AML-193 (cell line): ENCODE data around the gene TUBGCP6.

Experiments
- DNase-seq, 2 experiments: peaks; one replicate each; lab custom pipeline; 2025; lab: John Stamatoyannopoulos, UW

Gene TUBGCP6

DNA sequence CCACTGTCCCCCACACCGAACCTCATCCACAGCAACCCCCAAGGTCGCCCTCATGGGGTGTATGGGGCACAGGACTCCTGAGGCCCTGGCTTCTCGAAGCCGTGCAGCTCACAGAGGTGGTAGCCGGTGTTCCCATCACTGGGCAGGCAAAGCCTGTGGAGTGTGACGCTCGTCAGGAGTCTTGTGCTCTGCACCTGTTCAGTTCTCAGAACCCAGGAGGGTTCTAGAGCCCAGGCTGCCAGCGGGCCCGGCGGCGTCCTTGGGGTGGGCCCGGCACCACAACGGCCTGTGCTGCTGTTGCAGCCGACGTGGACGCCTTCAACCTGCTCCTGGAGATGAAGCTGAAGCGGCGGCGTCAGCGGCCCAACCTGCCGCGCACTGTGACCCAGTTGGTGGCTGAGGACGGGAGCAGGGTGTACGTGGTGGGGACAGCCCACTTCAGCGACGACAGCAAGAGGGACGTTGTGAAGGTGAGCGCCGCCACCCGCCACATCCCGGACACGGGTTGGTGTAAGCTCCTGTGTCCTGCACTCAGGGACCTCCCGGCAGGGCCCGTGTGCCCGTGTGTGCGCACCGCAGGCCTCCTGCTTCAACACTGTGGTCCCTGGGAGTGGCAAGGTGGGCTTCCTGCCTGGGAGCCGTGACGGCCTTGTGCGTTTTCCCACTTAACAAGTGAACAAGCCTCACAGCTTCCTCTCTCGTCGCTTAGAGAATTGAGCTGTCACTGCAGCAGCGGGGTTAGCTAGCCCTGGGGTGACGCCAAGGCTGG lies 50.6 kb downstream of the TUBGCP6 start:
- DNase-seq, result no peak

DNA sequence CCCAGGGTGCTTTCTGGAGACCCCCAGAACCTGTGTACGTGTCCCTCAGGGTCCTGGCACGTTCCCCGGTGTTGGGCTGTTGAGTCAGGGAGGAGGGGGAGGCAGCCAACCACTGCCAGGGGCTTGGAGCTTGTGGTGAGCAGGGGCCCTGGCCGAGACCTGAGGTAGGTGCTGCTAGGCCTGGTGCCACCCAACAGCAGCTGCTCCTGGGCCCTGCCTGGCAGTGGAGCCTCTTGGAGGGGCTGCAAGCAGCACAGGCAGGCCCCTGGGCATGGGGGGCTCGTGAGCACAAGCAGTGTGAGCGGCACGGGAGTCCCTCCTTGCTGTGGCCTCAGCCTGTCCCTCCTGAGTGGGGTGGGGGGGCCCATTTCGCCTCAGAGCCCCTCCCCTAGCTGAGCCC lies 51.2 kb downstream of the TUBGCP6 start:
- DNase-seq, result no peak

DNA sequence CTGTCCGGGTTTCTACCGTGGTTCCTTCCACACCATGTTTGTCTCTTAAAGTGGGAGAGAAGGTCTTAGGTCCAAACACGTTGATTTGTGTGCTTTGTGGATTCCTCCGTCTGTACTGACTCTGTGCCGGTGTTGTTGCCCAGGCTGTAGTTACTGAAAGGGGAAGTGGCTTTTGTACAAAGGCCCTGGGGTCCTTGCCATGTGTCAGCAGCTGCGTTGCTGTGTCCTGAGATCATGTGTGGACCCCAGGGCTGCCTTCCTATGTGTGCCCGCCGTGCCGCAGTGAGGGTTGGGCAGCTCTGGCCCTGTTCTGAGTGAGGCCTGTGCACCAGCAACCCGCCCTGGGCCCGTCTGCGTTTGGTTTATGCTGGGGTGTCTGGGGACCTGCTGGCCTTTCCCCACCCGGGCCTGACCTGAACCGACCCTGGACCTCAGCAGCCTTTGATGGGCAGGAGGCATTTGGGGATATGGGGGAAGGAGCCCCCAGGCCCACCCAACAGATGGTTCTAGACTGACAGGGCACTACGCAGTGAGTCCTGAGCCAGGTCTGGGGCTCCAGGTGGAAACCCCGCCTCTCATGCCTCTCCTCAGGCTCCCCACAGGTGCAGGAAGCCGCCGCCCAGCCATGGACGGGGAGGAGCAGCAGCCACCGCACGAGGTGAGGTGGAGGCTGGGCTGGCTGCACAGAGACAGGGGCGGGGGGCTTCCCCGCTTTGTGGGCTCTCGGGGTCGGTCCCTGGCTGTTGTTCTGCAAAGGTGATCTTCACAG lies 52.2 kb downstream of the TUBGCP6 start:
- no peak for DNase-seq

DNA sequence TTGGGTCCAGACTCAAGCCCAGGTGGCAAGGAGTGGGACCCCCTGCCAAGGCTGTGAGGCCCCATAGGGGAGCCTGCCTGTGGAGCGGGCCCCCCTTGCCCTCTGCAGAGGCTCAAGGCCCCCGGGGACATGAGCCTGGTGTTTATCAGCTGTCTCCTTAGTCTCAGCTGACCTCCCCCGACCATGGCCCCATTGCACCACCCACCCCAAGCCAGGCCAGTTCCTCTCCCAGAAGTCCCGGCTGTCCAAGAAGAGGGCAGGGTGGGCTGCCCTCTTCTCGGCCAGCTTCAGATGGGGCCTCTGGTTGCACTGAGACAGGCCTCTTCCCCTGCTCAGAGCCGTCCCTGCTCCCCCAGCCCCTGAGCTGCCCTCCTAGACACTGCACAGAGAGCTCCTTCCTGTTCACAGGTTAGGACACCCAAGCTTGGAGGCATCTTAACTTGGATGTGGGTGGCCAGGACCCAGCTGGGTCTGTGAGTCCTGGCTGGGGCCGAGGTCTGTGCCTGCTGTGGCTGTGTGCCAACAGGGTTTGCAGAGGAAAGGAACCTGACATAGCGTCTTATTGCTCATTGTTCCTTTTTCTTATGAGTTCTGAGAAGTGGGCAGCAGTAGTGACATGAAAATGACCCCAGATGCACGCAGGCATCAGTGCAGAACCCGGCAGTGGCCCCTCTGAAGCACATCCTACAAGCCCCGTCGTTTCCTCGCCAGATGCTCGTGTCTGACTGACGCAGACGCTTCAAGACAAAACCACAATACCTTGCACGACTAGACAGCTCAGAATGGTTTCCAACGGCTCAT lies 53.7 kb downstream of the TUBGCP6 start:
- DNase-seq, result peak; percentile 84 to 86

DNA sequence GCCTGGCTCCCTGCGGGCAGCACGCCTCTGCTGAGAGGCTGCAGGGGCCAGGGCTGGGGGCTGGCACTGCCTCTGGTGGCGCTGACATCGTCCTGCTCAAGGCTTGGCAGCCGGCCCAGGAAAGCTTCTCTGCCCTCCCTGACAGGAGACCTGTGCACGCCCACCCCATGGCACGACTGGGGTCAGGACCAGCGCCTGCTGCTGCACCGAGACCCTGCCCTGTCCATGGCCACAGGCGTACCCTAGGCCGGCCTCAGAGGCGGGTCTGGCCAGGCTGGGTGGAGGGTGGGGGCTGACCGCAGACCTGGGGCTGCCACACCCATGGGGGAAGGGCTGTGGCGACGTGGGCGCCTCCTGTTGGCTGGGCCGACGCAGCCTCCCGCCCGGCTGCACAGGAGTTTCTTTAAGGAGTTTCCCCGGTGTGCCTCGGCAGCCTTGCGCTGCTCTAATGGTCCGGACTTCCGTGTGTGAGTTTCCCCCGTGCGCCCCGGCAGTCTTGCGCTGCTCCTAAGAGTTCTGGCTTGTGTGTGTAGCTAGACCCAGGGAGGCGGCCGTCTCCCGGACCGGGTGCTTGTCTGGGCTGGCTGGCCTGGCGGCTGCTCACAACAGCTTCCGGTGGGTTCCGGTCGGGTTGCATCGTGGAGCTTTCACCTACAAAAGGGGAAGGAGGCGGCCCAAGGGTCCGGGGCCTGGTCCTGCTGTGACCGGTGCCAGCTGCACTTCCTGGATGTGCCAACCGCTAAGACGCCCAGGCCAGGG lies 54.5 kb downstream of the TUBGCP6 start:
- DNase-seq, result peak; percentile 86 to 89

DNA sequence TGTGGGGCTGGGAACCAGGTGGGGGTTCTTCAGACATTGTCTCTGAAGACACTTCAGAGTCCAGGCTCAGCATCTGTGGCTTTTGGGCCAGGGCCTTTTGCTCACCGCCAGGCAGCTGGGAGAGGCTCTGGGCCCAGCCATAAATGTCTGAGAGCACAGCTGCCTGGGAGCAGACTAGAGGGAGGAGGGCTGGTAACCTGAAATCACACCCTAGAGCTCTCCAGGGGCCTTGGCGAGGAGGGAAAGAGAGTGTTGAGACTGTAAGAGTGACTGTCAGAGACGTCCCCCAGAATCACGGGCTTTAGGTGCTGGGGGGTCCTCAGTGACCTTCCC lies 55.0 kb downstream of the TUBGCP6 start:
- no peak for DNase-seq

DNA sequence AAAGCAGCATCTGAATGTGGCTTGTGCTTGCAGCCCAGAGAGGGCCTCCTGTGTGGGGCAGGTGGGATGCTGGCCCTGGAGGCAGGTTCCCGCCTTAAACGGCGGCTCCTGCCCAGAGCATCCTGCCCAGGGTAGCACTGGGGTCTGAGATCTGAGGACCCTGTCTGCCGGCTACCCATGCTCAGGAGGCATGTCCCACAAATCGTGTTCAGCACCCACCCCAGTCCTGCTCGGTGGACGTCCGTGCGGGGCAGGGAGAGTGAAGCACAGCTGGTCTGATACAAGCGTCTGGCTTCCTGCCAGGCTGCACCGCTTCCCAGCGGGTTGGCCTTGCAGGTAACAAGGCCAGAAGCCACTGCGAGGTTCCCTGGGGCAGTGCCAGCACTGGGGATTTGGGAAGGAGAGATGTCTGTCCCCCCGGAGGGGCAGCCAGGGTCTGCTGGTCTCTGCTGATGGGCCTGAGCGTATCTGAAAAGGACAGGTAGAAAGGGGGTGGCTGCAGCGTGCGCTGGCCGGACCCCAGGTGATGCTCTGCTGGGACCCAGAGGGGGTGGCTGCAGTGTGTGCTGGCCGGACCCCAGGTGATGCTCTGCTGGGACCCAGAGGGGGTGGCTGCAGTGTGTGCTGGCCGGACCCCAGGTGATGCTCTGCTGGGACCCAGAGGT lies 55.5 kb downstream of the TUBGCP6 start:
- DNase-seq, result no peak

DNA sequence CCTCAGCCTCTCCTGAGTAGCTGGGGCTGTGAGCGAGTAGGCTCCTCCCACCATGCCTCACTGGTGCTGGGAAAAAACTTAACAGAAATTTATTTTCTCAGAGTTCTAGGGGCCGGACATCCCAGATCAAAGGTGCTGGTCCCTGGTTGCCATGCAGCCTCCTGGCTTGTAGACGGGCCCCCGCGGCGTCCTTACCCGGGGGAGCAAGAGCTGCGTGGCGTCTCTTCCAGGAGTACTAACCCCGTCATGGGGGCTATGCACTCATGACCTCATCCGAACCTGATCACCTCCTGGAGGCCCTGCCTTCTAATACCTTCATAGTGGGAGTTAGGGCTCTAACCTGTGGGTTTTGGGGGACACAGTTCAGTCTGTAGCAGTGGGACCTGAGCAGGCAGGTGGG lies 56.5 kb downstream of the TUBGCP6 start:
- DNase-seq, result no peak

DNA sequence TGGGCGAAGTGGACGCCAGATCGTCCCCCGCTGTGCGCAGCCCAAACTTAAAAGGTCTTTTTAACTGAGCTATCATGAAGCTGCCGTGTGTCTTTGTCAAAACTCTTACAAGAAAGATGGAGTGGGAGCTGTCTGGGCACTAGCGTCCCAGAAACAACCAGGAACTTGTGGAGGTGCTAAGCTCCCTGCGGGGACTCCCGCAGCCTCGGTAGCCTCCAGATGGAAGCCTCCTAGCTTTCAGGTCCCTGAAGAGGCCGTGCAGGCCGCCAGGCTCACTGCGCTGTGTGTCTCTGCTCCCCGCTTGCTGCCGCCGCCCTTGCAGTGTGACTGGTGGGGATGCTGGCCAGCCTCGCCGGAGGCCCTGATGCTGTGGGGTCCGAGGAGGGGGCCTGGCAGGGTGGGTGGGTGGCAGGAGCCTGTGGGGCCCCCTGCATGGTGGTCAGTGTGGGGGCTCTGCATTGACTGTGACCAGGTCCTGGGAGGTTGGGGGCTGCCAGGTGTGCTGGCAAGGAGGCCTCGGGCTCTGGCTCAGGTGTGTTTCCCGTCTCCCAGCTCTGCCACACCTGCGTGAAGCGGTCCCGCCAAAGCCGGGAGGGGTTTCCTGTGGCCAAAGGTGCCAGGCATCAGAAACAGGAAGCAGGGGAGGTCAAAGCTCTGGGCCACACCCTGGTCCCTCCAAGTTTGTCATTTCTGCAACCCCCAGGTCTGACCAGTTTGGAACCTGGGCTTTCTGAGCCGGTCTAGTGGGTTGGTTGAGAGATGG lies 57.9 kb downstream of the TUBGCP6 start:
- DNase-seq, result no peak

DNA sequence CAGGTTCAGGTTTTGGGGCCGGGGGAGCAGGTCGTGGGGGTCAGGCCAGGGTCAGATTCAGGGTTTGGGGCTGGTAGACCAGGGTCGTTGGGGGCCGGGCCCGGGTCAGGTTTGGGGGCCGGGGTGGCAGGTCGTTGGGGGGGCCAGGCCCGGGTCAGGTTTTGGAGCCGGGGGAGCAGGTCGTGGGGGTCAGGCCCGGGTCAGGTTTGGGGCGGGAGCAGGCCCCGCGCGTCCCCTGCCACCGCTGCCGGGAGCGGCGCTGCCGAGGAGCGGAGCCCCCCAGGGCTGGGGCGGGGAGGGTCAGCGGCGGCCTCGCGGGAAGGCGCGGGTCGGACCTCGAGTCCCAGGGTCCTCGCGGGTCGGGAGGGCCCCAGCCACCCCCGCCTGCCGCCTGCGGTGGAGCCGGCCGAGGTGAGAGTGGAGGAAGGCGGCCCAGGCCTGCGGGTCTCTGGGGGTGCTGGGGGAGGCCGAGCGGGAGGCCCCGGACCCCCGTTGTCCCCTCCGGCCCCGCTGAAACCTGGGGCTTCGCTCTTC lies 58.6 kb downstream of the TUBGCP6 start:
- DNase-seq, result no peak

DNA sequence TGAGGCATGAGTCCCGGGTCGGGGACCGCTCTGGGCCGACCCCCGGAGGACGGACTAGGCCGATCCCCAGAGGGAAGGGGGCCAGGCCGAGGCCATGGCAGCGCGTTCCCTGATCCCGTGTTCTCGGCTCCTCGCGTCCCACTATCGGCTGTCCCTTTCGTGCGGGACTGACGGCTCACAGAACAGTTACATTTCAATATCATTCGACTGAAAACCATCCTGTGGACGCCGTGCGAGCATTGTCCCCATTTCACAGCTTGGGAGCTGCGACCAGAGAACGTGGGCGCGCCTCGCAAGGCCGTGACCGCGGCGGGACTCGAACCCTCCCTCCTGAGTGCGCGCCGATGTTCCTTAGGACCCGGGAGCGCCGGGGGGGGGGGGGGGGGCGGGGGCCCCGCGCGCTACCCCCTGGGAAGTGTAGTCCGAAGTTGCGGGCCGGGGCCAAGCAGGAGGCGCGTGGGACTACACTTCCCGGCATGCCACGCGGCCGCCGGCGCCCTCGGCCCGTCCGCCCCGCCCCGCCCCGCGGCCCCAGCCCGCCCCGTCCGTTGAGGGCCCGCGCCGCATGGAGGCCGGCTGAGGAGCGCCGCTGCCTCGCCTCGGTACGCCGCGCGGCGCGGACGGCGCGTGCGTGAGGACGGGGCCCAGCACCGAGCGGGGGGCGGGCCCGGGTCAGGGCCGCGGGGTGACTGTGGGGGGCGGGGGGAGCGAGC lies 59.3 kb downstream of the TUBGCP6 start, which contains the start of gene TRABD:
TSS of gene TRABD (plus strand) at position 539 of the 713 bp plus-strand sequence. CDS start 7,148 bp downstream, outside the sequence.
- peak; percentile 75 to 77 for DNase-seq

DNA sequence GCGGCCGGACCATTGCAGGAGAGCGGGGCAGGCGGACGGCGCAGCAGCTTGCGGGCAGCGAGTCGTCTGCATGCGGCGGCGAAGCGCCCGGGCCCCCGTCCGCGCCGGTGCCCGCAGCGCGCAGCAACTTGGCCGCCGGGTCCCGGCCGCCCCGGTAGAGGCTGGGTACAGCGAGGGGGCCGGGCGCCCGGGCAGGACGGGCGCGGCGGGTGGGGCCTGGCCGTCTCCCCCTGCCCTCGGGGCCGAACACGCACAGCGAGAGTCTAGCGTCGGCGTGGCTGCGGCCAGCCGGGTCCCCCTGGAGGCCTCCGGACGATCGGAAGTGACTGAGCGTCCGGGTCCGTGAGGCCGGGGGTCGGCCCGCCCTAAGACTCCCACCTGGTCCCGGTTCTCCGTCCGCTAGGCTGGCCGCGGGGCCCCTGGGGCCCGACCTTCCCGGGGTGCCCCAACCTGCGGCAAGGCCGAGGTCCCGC lies 59.9 kb downstream of the TUBGCP6 start:
- no peak for DNase-seq

DNA sequence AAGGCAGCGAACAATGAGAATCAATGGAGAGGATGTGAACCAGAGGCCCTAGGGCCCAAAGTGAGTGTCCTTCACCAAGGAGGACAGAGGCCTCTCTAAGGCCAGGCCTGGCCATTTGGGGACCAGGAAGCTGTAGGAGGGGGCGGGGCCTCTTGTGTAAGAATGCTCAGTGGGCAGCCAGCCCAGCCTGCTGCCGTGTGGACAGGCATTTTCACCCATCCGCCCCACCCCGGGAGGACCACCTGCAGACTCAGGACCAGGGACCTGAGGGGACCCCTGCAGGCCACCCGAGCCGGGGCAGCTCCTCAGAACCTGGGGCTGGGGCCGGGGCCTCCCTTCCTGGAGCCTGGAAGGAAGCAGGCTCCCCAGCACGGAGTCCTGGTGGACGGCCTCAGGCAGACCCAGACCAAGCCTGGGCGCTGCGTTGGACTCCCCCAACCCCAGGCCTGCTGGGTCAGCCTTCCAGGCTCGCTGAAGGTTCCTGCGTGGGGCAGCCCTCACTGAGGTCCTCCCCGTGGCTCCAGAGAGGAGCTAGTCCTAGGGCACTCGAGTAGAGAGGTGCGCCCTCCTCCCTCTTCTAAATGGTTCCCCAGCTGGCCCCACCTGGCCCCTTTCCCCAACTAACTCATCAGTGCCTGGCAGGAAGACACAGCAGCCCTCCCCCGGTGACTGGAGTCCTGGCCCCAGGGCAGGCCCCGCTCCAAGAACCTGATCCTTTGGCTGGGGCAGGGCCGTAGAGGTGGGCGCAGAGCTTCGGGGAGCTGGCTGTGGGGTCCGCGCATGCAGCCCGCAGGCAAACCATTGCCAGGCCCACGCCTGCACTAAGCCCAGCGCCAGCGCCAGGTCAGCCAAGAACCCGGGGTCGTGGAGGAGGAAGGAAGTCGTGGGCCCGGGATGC lies 60.6 kb downstream of the TUBGCP6 start:
- DNase-seq, result peak; percentile 15 to 22

DNA sequence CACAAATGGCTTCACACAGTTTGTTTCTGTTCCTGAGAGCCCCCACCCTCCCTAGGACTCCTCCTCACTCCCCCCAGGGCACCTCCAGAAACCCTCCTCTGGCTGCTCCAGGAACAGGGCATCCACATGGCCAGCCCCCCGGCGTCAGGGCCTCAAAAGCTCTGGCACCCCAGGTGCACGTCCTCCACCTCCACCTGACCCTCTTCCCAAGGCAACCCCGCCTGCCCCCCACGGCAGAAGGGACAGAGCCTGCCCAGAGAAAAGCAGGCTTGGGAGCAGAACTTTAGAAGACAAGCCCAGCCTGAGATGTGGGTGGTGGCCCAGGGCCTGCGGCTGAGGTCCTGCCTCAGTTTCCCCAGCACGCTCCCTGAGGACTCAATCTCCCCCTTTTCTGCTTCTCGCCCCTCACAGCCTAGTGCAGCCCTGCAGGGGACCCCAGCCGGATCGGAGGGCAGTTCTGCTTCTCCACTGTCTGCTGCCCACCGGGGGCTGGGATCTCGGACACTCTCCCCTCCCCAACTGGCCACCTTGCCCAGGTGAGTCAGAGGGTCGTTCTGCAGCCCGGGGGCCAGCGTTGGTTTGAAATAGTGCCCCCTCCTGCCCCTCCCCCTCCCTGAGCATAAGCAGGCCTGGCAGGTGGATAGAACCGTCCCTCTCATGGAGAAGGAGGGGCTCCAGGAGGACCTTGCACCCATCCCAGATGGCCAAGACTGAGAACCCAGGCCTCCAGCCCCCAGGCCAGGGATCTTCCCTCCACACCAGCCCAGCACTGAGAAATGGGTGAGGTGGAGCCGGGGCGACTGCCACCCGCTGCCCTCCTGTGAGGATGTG lies 61.5 kb downstream of the TUBGCP6 start:
- no peak for DNase-seq

DNA sequence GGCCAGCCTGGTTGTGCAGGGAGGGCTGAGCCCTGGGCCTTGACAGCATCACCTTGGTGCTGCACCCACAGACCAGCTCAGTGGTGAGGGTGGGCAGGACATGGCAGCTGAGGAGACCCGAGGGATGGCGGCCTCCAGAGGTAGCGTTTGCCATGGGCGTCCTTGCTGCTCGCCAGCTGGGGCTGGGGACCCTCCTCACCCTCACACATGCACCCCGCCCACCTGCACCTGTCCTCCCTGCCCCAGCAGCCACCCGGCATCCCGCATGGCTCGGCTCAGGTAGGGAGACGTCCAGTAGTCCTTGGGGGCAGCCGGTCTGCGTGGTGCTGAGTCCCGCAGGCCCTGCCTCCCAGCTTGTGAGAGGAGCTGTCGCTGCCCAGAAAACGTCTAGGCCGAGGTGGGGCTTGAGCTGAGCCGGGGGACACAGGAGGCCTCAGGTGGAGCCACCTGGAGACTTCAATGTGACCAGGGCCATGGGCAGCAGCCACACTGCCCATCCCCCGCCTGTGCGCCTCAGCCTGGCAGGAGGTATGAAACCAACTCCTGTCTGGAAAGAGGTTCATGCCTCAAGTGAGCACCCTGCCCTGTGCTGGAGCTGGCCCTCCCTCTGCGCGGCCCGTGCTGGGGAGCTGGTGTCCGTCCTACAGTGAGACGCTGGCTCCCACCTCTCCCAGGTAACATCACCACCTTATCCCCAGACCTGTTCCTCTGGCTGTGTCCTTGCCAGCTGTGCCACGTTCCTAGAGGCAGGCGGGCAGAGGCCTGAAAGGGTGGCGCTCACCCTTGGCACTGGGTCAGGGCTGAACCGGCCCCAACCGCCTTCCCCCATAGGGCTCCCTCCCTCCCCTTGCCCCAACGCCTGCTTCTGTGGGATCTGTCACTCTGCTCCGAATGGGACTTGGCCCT lies 62.4 kb downstream of the TUBGCP6 start:
- DNase-seq, result no peak

DNA sequence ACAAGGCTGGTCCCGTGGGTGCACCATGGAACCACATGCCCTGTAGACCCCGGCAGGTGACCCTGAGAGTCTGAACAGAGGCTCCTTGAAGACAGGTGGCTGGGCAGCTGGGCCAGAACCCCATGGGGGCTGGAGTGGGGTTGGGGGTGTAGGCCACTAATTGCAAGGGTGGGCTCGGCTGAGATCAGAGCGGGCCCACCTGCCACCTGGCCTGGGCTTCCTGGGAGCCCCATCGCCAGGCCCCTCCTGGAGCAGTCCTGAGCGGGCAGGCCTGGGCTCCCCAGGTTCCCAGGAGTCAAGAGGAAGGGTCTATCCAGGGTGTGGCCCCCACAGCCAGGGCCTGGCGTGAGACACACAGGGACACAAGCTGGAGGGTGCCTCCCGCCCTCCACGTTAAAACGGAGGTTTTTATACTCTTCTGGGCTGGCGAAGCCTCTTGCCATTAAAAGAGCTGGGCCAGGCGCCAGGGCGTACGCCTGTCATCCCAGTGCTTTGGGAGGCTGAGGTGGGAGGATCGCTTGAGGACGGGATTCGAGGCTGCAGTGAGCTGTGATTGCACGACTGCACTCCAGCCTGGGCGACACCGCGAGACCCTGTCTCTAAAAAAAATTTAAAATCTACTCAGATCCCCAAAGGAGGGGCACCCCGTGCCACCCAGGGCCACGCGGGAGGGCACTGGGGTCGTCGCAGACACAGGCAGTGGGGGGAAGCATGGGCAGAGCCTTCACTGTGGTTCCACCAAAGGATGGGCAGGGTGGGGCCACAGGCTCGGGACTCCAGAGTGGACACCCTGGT lies 63.9 kb downstream of the TUBGCP6 start:
- no peak for DNase-seq
